CD4-positive, alpha-beta T cell treated with Interleukin-15 for 1 hour (primary cell): Measurements from ENCODE around the gene JPT2.

ENCODE experiments used
- DNase-seq: peaks from one replicate; pipeline ENCODE4 v3.0.0-alpha.2; 2020

The JPT2 gene

GRCh38 chr16:1740781-1741490 is 62.9 kb downstream of the JPT2 start:
- no peak for DNase-seq

GRCh38 chr16:1741553-1742165 is 63.6 kb downstream of the JPT2 start:
- DNase-seq = no peak

- no peak for DNase-seq
Measured at GRCh38 chr16:1743376-1744337, 65.6 kb downstream of the JPT2 start.

GRCh38 chr16:1744338-1744840 is 66.3 kb downstream of the JPT2 start:
- no peak for DNase-seq

GRCh38 chr16:1745181-1745899 is 67.3 kb downstream of the JPT2 start:
- no peak for DNase-seq

- DNase-seq = no peak
Measured at GRCh38 chr16:1745900-1746692, 68.0 kb downstream of the JPT2 start.

- no peak for DNase-seq
Measured at GRCh38 chr16:1746693-1747195, 68.7 kb downstream of the JPT2 start.

GRCh38 chr16:1747934-1748333 is 69.9 kb downstream of the JPT2 start:
- DNase-seq = no peak

GRCh38 chr16:1749152-1750117 is 71.4 kb downstream of the JPT2 start:
- no peak for DNase-seq
